Liver (tissue), 9 donors: ENCODE measurements around the gene FIGLA. TPM values are rescaled to one million over a fixed set of nuclear protein-coding genes. Genes with fewer than 3 reads are reported as not detected.

Experiments
- DNase-seq: peaks from one replicate; pipeline ENCODE4 v3.0.0-alpha.2; 2017; ENCODE audit warnings: low spot score
- H3K27ac ChIP-seq, 2 donors: one replicate each; pipeline ENCODE4 v1.7.0; 2013; ENCODE audit warnings: inconsistent platforms in 2 of 2, low read length in 2 of 2, control low read depth in 1 of 2, low read depth in 1 of 2, mild to moderate bottlenecking in 1 of 2
- H3K27me3 ChIP-seq, 4 donors: one replicate each; pipeline versions ENCODE4 v1.6.1 to v1.7.0; 2013; ENCODE audit warnings: low read length in 3 of 4, inconsistent platforms in 1 of 4, mild to moderate bottlenecking in 1 of 4, moderate library complexity in 1 of 4; ENCODE audit not compliant: control insufficient read depth in 4 of 4, insufficient read depth in 4 of 4
- H3K36me3 ChIP-seq, 4 donors: one replicate each; pipeline versions ENCODE4 v1.6.1 to v1.7.0; 2013; ENCODE audit warnings: low read length in 3 of 4, mild to moderate bottlenecking in 3 of 4, low read depth in 1 of 4, moderate library complexity in 1 of 4; ENCODE audit not compliant: control insufficient read depth in 4 of 4, insufficient read depth in 3 of 4
- H3K4me1 ChIP-seq, 4 donors: one replicate each; pipeline versions ENCODE4 v1.6.1 to v1.7.0; 2013; ENCODE audit warnings: low read length in 3 of 4, mild to moderate bottlenecking in 3 of 4, moderate library complexity in 1 of 4; ENCODE audit not compliant: control insufficient read depth in 4 of 4, insufficient read depth in 4 of 4
- H3K4me3 ChIP-seq, 3 donors: one replicate each; pipeline versions ENCODE4 v1.6.1 to v1.7.0; 2013; ENCODE audit warnings: low read length in 3 of 3, control low read depth in 1 of 3, low read depth in 1 of 3, mild to moderate bottlenecking in 1 of 3
- H3K9ac ChIP-seq, 2 donors: one replicate each; pipeline ENCODE4 v1.7.0; 2013; ENCODE audit warnings: low read length in 2 of 2, mild to moderate bottlenecking in 2 of 2, moderate library complexity in 2 of 2, control low read depth in 1 of 2, low read depth in 1 of 2
- H3K9me3 ChIP-seq, 4 donors: one replicate each; pipeline versions ENCODE4 v1.6.1 to v1.7.0; 2013; ENCODE audit warnings: low read length in 3 of 4; ENCODE audit not compliant: control insufficient read depth in 4 of 4
- EGR1 ChIP-seq, 2 donors: IDR thresholded peaks; 2 replicates each; pipeline ENCODE4 v1.6.1; 2016 to 2018; ENCODE audit warnings: antibody characterized with exemption in 2 of 2, low read depth in 2 of 2
- FOXA1 ChIP-seq: IDR thresholded peaks from 2 replicates; pipeline ENCODE4 v1.6.1; 2016; ENCODE audit warnings: antibody characterized with exemption
- FOXA2 ChIP-seq: IDR thresholded peaks from 2 replicates; pipeline ENCODE4 v1.6.1; 2016; ENCODE audit warnings: antibody characterized with exemption
- GABPA ChIP-seq, 2 donors: IDR thresholded peaks in 1 of 2; conservative IDR thresholded peaks in 1 of 2; 2 replicates each; pipeline ENCODE4 v1.6.1; 2016; ENCODE audit warnings: antibody characterized with exemption in 2 of 2, mild to moderate bottlenecking in 1 of 2, moderate library complexity in 1 of 2
- HNF4A ChIP-seq, 2 donors: conservative IDR thresholded peaks; 2 replicates each; pipeline ENCODE4 v1.6.1; 2016; ENCODE audit warnings: antibody characterized with exemption in 2 of 2, mild to moderate bottlenecking in 2 of 2
- HNF4G ChIP-seq: IDR thresholded peaks from 2 replicates; pipeline ENCODE4 v1.6.1; 2016; ENCODE audit warnings: antibody characterized with exemption
- JUND ChIP-seq, 2 donors: IDR thresholded peaks; 2 replicates each; pipeline ENCODE4 v1.6.1; 2016; ENCODE audit warnings: antibody characterized with exemption in 2 of 2
- NR2F2 ChIP-seq: IDR thresholded peaks from 2 replicates; pipeline ENCODE4 v1.6.1; 2016; ENCODE audit warnings: antibody characterized with exemption
- RAD21 ChIP-seq, 2 donors: IDR thresholded peaks; 2 replicates each; pipeline ENCODE4 v1.6.1; 2016; ENCODE audit warnings: antibody characterized with exemption in 2 of 2, mild to moderate bottlenecking in 2 of 2
- RXRA ChIP-seq, 2 donors: IDR thresholded peaks; 2 replicates each; pipeline ENCODE4 v1.6.1; 2017 to 2018; ENCODE audit warnings: antibody characterized with exemption in 2 of 2, mild to moderate bottlenecking in 1 of 2
- YY1 ChIP-seq: IDR thresholded peaks from 2 replicates; pipeline ENCODE4 v1.6.1; 2016; ENCODE audit warnings: antibody characterized with exemption, mild to moderate bottlenecking
- WGBS: extraction: QIAGEN DNeasy Blood & Tissue Kit; methylation state at CpG from one replicate; pipeline ENCODE4 v1.1.7; 2013; 5-methylcytosine and 5-hydroxymethylcytosine counted together
- polyA plus RNA-seq, 2 donors: library from polyadenylated mRNA; stranded (reverse) in 1 of 2; unstranded in 1 of 2; fragments of 200-250 nt in 1 of 2; fragments of >200 nt in 1 of 2; fragmentation: Nextera tagmentation in 1 of 2; extraction: Ambion mirVana in 1 of 2; gene quantifications; one replicate each; pipeline versions ENCODE4 v1.2.1 to v1.2.3, GENCODE V29; 2013 to 2015
- total RNA-seq, 2 donors: library from RNA; depleted of rRNA; stranded (reverse); fragments of >200 nt; gene quantifications; one replicate each; pipeline ENCODE4 v1.2.3, GENCODE V29; 2014
- TF ChIP-seq, protein P1 (sequence below): fragments of 150-350 bp; IDR thresholded peaks from 2 replicates; pipeline ENCODE4 v1.5.1; 2017; ENCODE audit warnings: improper control_type of control experiment, low read depth, low read length; ENCODE audit not compliant: missing input control
- TF ChIP-seq, protein P2 (sequence below): IDR thresholded peaks from 2 replicates; pipeline ENCODE4 v1.6.1; 2016; ENCODE audit warnings: antibody characterized with exemption
- TF ChIP-seq, protein P3 (sequence below): IDR thresholded peaks from 2 replicates; pipeline ENCODE4 v1.6.1; 2016; ENCODE audit warnings: antibody characterized with exemption
- TF ChIP-seq, protein P4 (sequence below): IDR thresholded peaks from 2 replicates; pipeline ENCODE4 v1.6.1; 2016; ENCODE audit warnings: antibody characterized with exemption, mild to moderate bottlenecking
- donor health status: healthy.
- donor health status: healthy.
- donor health status: healthy.
- donor health status: healthy.
- donor health status: healthy.

The FIGLA gene
- total and polyA plus RNA-seq, 4 donors, result not detected

DNA sequence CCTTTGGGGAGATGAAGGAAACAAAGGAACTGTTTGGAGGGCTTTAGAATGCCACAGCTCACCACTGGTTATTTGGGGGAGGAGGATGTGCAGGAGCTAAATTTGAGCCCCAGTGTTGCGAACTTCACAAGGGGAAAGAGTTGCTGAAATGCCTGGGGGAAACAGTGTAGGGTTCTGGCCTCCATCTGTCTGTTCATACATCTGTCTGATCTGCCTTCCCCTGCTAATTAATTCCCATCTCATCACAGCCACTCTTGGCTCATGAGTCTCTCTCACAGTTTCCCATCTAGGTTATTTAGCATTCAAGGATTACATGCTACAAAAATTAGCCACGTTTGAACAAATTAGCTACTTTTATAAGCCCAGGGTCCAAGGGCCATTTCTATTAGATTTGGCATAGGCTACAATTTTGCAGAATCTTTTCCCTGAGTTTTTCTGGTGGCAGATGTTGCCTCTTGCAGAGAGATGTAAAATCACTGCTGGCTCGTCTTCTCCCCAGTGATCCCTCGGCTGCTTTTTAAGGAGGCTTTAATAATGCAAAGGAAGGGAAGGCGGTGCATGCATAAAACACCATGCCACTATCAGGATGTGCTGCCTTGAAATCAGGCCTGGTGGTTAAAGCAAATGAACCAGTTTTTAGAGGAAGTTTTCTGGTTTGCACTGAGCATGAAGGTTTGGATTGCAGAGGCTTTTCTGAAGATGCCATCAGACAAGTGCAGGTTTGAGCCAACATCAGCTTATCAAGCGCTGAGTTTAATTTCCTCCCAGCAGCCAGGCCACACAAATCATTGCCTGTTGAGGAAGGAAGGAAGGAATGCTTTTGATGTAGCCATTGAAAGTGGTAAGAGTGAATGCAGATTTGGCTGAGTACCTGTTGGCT is 57.4 kb downstream of the FIGLA start (continued):
- TF ChIP-seq, protein P1, sequence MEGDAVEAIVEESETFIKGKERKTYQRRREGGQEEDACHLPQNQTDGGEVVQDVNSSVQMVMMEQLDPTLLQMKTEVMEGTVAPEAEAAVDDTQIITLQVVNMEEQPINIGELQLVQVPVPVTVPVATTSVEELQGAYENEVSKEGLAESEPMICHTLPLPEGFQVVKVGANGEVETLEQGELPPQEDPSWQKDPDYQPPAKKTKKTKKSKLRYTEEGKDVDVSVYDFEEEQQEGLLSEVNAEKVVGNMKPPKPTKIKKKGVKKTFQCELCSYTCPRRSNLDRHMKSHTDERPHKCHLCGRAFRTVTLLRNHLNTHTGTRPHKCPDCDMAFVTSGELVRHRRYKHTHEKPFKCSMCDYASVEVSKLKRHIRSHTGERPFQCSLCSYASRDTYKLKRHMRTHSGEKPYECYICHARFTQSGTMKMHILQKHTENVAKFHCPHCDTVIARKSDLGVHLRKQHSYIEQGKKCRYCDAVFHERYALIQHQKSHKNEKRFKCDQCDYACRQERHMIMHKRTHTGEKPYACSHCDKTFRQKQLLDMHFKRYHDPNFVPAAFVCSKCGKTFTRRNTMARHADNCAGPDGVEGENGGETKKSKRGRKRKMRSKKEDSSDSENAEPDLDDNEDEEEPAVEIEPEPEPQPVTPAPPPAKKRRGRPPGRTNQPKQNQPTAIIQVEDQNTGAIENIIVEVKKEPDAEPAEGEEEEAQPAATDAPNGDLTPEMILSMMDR, result no peak
- no peak for TF ChIP-seq RXRA (IDR thresholded peaks at IDR 0.05)
- no peak for TF ChIP-seq RAD21 (IDR thresholded peaks at IDR 0.05)
- TF ChIP-seq NR2F2, result no peak
- TF ChIP-seq GABPA (IDR thresholded peaks at IDR 0.05 in 1 of 2, conservative IDR thresholded peaks at IDR 0.05 in 1 of 2), result no peak
- TF ChIP-seq, protein P2, sequence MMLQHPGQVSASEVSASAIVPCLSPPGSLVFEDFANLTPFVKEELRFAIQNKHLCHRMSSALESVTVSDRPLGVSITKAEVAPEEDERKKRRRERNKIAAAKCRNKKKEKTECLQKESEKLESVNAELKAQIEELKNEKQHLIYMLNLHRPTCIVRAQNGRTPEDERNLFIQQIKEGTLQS, result no peak

DNA sequence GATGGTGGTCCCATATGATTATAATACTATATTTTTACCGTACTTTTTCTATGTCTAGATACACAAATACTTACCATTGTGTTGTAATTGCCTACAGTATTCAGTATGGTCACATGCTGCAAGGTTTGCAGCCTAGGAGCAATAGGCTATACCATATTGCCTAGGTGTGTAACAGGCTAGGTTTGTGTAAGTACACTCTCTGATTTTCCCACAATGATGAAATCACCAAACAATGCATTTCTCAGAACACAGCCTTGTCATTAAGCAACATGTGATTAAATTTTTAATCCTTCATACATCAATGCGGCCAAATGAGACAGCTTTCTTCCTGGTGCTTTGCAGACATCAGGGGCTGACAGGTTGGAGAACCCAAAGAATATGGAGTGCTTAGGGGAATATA is 59.7 kb downstream of the FIGLA start:
- WGBS, result 82% methylated on average over 2 of the region's 2 CpGs
- Histone ChIP-seq H3K9me3 (no peaks in the 10 kb centered on the region), H3K27ac (no peak overlapping the region), H3K27me3 (peaks cover 0 to 7% (median 0%) of the 10 kb centered on the region in 4 donors), H3K4me1 (no peaks in the 10 kb centered on the region), H3K36me3 (no peaks in the 10 kb centered on the region), H3K9ac (no peak overlapping the region), H3K4me3 (no peak overlapping the region)
- TF ChIP-seq RAD21 (IDR thresholded peaks at IDR 0.05) (no peak), FOXA2 (no peak)
- TF ChIP-seq, protein P2, result no peak
- TF ChIP-seq, protein P3, sequence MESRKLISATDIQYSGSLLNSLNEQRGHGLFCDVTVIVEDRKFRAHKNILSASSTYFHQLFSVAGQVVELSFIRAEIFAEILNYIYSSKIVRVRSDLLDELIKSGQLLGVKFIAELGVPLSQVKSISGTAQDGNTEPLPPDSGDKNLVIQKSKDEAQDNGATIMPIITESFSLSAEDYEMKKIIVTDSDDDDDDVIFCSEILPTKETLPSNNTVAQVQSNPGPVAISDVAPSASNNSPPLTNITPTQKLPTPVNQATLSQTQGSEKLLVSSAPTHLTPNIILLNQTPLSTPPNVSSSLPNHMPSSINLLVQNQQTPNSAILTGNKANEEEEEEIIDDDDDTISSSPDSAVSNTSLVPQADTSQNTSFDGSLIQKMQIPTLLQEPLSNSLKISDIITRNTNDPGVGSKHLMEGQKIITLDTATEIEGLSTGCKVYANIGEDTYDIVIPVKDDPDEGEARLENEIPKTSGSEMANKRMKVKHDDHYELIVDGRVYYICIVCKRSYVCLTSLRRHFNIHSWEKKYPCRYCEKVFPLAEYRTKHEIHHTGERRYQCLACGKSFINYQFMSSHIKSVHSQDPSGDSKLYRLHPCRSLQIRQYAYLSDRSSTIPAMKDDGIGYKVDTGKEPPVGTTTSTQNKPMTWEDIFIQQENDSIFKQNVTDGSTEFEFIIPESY, result no peak
- TF ChIP-seq, protein P1, result no peak
- no peak for DNase-seq

DNA sequence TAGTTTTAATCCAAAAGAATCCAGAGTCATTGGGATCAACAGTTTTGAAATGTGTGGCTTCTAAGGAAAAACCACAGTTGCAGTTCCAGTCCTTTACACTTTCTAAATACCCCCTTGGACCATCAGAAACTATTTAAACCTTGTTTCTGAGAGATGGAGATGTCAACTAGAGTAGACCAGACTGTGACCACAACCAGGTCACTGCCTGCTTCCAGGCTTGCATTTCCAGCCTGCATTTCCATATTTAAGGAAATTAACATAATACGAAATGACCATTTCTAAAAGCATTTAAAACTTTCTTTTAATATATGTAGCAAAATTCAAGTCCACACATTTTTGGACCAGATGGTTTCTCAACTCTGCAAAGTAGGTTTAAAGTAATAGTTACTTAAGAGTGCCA is 60.8 kb downstream of the FIGLA start:
- no peak for DNase-seq
- Histone ChIP-seq H3K4me1 (no peaks in the 10 kb centered on the region), H3K9ac (no peak overlapping the region), H3K27me3 (peaks cover 0 to 6% (median 0%) of the 10 kb centered on the region in 4 donors), H3K36me3 (no peaks in the 10 kb centered on the region), H3K27ac (no peak overlapping the region), H3K9me3 (no peaks in the 10 kb centered on the region), H3K4me3 (no peak overlapping the region)
- 78% methylated on average over 1 of the region's 1 CpG for whole genome bisulfite sequencing
- no peak for TF ChIP-seq HNF4G
- TF ChIP-seq FOXA1, result no peak
- TF ChIP-seq, protein P2, result no peak
- no peak for TF ChIP-seq RXRA (IDR thresholded peaks at IDR 0.05)
- TF ChIP-seq, protein P3, result no peak
- no peak for TF ChIP-seq RAD21 (IDR thresholded peaks at IDR 0.05)
- no peak for TF ChIP-seq JUND (IDR thresholded peaks at IDR 0.05)
- no peak for TF ChIP-seq HNF4A (conservative IDR thresholded peaks at IDR 0.05)
- no peak for TF ChIP-seq EGR1 (IDR thresholded peaks at IDR 0.05; ENCODE audit: low read depth in 2 of 2)
- no peak for TF ChIP-seq YY1
- no peak for TF ChIP-seq FOXA2
- TF ChIP-seq, protein P4, sequence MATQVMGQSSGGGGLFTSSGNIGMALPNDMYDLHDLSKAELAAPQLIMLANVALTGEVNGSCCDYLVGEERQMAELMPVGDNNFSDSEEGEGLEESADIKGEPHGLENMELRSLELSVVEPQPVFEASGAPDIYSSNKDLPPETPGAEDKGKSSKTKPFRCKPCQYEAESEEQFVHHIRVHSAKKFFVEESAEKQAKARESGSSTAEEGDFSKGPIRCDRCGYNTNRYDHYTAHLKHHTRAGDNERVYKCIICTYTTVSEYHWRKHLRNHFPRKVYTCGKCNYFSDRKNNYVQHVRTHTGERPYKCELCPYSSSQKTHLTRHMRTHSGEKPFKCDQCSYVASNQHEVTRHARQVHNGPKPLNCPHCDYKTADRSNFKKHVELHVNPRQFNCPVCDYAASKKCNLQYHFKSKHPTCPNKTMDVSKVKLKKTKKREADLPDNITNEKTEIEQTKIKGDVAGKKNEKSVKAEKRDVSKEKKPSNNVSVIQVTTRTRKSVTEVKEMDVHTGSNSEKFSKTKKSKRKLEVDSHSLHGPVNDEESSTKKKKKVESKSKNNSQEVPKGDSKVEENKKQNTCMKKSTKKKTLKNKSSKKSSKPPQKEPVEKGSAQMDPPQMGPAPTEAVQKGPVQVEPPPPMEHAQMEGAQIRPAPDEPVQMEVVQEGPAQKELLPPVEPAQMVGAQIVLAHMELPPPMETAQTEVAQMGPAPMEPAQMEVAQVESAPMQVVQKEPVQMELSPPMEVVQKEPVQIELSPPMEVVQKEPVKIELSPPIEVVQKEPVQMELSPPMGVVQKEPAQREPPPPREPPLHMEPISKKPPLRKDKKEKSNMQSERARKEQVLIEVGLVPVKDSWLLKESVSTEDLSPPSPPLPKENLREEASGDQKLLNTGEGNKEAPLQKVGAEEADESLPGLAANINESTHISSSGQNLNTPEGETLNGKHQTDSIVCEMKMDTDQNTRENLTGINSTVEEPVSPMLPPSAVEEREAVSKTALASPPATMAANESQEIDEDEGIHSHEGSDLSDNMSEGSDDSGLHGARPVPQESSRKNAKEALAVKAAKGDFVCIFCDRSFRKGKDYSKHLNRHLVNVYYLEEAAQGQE, result no peak
